Measurements from ENCODE around the gene DRG2.

GRCh38 chr17:18100616-18101015, 12.9 kb downstream of the DRG2 start:
- TF ChIP-seq REST (IDR thresholded peaks at IDR 0.05; ENCODE audit: low read depth) = no peak
- TF ChIP-seq FOXM1 (IDR thresholded peaks at IDR 0.05; ENCODE audit: borderline replicate concordance, low read depth) = no peak
- no peak for TF ChIP-seq RAD21 (IDR thresholded peaks at IDR 0.05; ENCODE audit: low read depth)
- no peak for TF ChIP-seq TAF1 (IDR thresholded peaks at IDR 0.05; ENCODE audit: low read depth)
- TF ChIP-seq EGR1 (IDR thresholded peaks at IDR 0.05) = no peak
- no peak for TF ChIP-seq MAX (IDR thresholded peaks at IDR 0.05)
